OCI-LY7 (cell line): ENCODE results near the gene NDUFA8. TPM values are rescaled to one million over a fixed set of nuclear protein-coding genes. Genes with fewer than 3 reads are reported as not detected.

Source experiments
- BruUV-seq: library from RNA; stranded (reverse); fragments of 400-500 nt; replicated peaks from 2 replicates; lab custom pipeline; 2021; lab: Mats Ljungman, UMichigan
- CTCF ChIA-PET: fragments of 300-600 bp; sonication (Branson Sonifier 250); formaldehyde crosslinking; loops from one replicate; lab custom pipeline; 2022; ENCODE audit warnings: antibody characterized with exemption; ENCODE audit not compliant: unreplicated experiment; lab: Charles Lee
- POLR2A ChIA-PET: fragments of 300-600 bp; sonication (Branson Sonifier 250); formaldehyde crosslinking; loops from one replicate; lab custom pipeline; 2022; ENCODE audit warnings: antibody characterized with exemption; lab: Charles Lee
- DNase-seq: peaks from one replicate; pipeline ENCODE4 v3.0.0-alpha.2; 2015; ENCODE audit warnings: low spot score
- H2AFZ ChIP-seq: fragments of 200-600 bp; sonication (generic), shearing (Covaris generic); 2 replicates; pipeline ENCODE4 v1.6.1; 2014; ENCODE audit warnings: mild to moderate bottlenecking, antibody characterized with exemption, low read length, moderate library complexity
- H3K27ac ChIP-seq: fragments of 200-600 bp; sonication (generic); 2 replicates; pipeline ENCODE4 v1.5.1; 2014; ENCODE audit warnings: mixed run types, low read depth, mild to moderate bottlenecking, moderate library complexity, low read length, inconsistent platforms; ENCODE audit not compliant: poor library complexity, severe bottlenecking
- H3K36me3 ChIP-seq: fragments of 200-600 bp; sonication (generic); 2 replicates; pipeline ENCODE4 v1.6.1; 2014; ENCODE audit warnings: mild to moderate bottlenecking, antibody characterized with exemption, low read length, moderate library complexity, mixed read lengths; ENCODE audit not compliant: insufficient read depth
- H3K4me1 ChIP-seq: fragments of 200-600 bp; sonication (generic); 2 replicates; pipeline ENCODE4 v1.5.1; 2014; ENCODE audit warnings: mild to moderate bottlenecking, low read length; ENCODE audit not compliant: insufficient read depth, poor library complexity, severe bottlenecking
- H3K4me2 ChIP-seq: fragments of 200-600 bp; sonication (generic); 2 replicates; pipeline ENCODE4 v1.6.1; 2014; ENCODE audit warnings: mild to moderate bottlenecking, low read length
- H3K4me3 ChIP-seq: fragments of 200-600 bp; sonication (generic); 2 replicates; pipeline ENCODE4 v1.5.1; 2014; ENCODE audit warnings: mild to moderate bottlenecking, low read depth, low read length; ENCODE audit not compliant: poor library complexity, severe bottlenecking
- H3K79me2 ChIP-seq: fragments of 200-600 bp; sonication (generic); 2 replicates; pipeline ENCODE4 v1.6.1; 2016; ENCODE audit warnings: low read depth, mild to moderate bottlenecking, low read length, moderate library complexity, mixed read lengths; ENCODE audit not compliant: insufficient read depth
- H3K9me2 ChIP-seq: fragments of 200-600 bp; sonication (generic); 2 replicates; pipeline ENCODE4 v1.6.1; 2016; ENCODE audit warnings: mild to moderate bottlenecking, low read length, mixed read lengths; ENCODE audit not compliant: insufficient read depth
- H3K9me3 ChIP-seq: fragments of 200-600 bp; sonication (generic); 2 replicates; pipeline ENCODE4 v1.6.1; 2014; ENCODE audit warnings: mild to moderate bottlenecking, mixed run types, low read length, mixed read lengths
- H4K20me1 ChIP-seq: fragments of 200-600 bp; sonication (generic); 2 replicates; pipeline ENCODE4 v1.6.1; 2014; ENCODE audit warnings: mild to moderate bottlenecking, antibody characterized with exemption, low read length, moderate library complexity, mixed read lengths; ENCODE audit not compliant: insufficient read depth
- EZH2phosphoT487 ChIP-seq: fragments of 200-600 bp; sonication (generic); IDR thresholded peaks from 2 replicates; pipeline ENCODE4 v1.6.1; 2018; ENCODE audit warnings: low read depth, borderline replicate concordance, mild to moderate bottlenecking, mixed run types, antibody characterized with exemption, low read length, moderate library complexity, mixed read lengths
- intact Hi-C: fragments of 100-400 bp; cut with micrococcal nuclease; formaldehyde crosslinking; loops from one replicate; pipeline ENCODE4 v1.10.0; 2022; ENCODE audit not compliant: unreplicated experiment
- total RNA-seq, 2 experiments: library from RNA; depleted of rRNA in 1 of 2; stranded (reverse); fragments of >200 nt in 1 of 2; shearing (Covaris generic) in 1 of 2; gene quantifications; 2 replicates each; pipeline ENCODE4 v1.2.3, GENCODE V29; 2014 to 2022
- TF ChIP-seq, protein P1 (sequence below): fragments of 200-600 bp; sonication (generic); conservative IDR thresholded peaks from 2 replicates; pipeline ENCODE4 v1.5.1; 2014; ENCODE audit warnings: mild to moderate bottlenecking, antibody characterized with exemption, low read length, moderate library complexity, mixed read lengths

Gene NDUFA8
- total RNA-seq, 2 experiments from 2014 or later, result 24.2 to 51.0 TPM

DNA sequence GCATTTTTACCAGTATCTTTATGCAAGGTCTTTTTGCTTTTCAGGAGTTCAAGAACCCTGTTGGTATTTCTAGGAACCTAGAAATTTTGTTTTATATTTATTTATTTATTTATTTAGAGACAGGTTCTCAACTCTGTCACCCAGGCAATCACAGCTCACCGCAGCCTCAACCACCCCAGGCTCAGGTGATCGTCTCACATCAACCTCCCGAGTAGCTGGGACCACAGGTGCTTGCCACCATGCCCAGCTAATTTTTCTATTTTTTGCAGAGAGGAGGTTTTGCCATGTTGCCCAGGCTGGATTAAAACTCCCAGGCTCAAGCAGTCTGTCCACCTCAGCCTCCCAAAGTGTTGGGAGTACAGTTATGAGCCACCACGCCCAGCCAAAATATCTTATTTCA lies 36.3 kb upstream of the NDUFA8 start:
- Histone ChIP-seq H3K27ac (no peak overlapping the region), H3K9me2 (no peaks in the 10 kb centered on the region), H3K36me3 (no peaks in the 10 kb centered on the region), H3K4me3 (no peak overlapping the region), H4K20me1 (no peaks in the 10 kb centered on the region), H3K9me3 (no peaks in the 10 kb centered on the region), H2AFZ (no peak overlapping the region), H3K79me2 (no peaks in the 10 kb centered on the region), H3K4me1 (no peaks in the 10 kb centered on the region), H3K4me2 (no peak overlapping the region)
- TF ChIP-seq, protein P1, sequence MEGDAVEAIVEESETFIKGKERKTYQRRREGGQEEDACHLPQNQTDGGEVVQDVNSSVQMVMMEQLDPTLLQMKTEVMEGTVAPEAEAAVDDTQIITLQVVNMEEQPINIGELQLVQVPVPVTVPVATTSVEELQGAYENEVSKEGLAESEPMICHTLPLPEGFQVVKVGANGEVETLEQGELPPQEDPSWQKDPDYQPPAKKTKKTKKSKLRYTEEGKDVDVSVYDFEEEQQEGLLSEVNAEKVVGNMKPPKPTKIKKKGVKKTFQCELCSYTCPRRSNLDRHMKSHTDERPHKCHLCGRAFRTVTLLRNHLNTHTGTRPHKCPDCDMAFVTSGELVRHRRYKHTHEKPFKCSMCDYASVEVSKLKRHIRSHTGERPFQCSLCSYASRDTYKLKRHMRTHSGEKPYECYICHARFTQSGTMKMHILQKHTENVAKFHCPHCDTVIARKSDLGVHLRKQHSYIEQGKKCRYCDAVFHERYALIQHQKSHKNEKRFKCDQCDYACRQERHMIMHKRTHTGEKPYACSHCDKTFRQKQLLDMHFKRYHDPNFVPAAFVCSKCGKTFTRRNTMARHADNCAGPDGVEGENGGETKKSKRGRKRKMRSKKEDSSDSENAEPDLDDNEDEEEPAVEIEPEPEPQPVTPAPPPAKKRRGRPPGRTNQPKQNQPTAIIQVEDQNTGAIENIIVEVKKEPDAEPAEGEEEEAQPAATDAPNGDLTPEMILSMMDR, result no peak
- TF ChIP-seq EZH2phosphoT487, result no peak
- no peak for DNase-seq
- POLR2A ChIA-PET, result no interaction called here
- no TSS peak for BruUV-seq
- CTCF ChIA-PET, result interaction anchor here (0.6 kb wide), 1 partner anchor 1220 kb away, joined by 3 read pairs; no protein-coding TSS in a partner anchor
- intact Hi-C loops, result no loop called here

DNA sequence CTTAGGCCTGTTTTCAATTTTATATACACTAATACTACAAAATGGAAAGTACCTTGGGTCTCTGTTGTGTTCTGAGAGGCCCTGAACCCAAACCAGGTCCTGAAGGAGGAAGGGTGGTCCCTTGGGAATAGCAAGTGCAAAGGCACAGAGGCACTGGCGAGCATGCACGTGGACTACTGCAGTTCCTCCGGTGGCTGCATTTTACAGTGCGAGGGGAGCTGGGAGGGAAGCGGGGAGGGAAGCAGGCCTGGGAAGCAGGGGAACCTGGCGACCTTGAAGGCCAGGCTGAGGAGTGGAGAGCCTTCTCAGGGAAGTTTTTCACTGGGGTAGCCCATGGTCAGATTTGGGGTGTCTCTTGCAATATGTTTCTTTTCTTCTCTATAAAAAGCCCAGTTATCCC lies 34.1 kb upstream of the NDUFA8 start:
- Histone ChIP-seq H2AFZ (no peak overlapping the region), H4K20me1 (no peaks in the 10 kb centered on the region), H3K9me3 (no peaks in the 10 kb centered on the region), H3K27ac (no peak overlapping the region), H3K9me2 (no peaks in the 10 kb centered on the region), H3K4me2 (no peak overlapping the region), H3K4me3 (no peak overlapping the region), H3K36me3 (no peaks in the 10 kb centered on the region), H3K4me1 (no peaks in the 10 kb centered on the region), H3K79me2 (no peaks in the 10 kb centered on the region)
- BruUV-seq, result no TSS peak
- no peak for DNase-seq
- ChIA-PET POLR2A (no interaction called here), CTCF (no interaction called here)
- intact Hi-C loops, result loop anchor here (1.0 kb wide), 1 partner anchor 10 kb away; no protein-coding TSS in a partner anchor
- TF ChIP-seq EZH2phosphoT487, result no peak

DNA sequence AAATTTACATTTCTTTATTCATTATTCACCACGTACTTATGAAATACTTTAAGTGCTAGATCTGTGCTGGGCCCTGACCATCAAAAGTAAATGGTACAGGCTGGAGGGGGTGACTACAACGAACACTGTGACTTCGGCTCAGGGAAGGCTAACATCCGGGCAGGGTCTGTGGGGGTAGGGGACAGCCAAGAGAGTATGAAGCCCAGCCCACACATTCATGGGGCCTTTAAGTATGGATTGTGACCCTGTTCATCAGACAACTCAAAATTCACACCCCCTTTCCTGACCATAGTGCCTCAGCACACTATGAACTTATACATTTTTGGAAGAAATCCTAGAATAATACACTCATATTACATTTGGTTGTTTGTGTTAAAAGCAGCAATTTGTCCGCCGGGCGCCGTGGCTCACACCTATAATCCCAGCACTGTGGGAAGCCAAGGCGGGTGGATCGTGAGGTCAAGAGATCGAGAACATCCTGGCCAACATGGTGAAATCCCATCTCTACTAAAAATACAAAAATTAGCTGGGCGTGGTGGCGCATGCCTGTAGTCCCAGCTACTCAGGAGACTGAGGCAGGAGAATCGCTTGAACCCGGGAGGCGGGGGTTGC lies 33.4 kb upstream of the NDUFA8 start:
- Histone ChIP-seq H3K27ac (no peak overlapping the region), H3K79me2 (no peaks in the 10 kb centered on the region), H2AFZ (no peak overlapping the region), H3K9me3 (no peaks in the 10 kb centered on the region), H4K20me1 (no peaks in the 10 kb centered on the region), H3K4me3 (no peak overlapping the region), H3K9me2 (no peaks in the 10 kb centered on the region), H3K4me1 (no peaks in the 10 kb centered on the region), H3K36me3 (no peaks in the 10 kb centered on the region), H3K4me2 (no peak overlapping the region)
- no peak for DNase-seq
- ChIA-PET CTCF (no interaction called here), POLR2A (no interaction called here)
- TF ChIP-seq EZH2phosphoT487, result no peak
- TF ChIP-seq, protein P1, result no peak
- intact Hi-C loops, result no loop called here
- BruUV-seq, result no TSS peak
